Tibial artery (tissue), 4 donors: ENCODE measurements around the gene OR14A2.
"Not testable (repeated sequence)": the region's sequence is repeated elsewhere in the genome, so short reads cannot be mapped to it uniquely, and the experiment has no call there.

ENCODE experiments used
- DNase-seq, 2 donors: peaks; one replicate each; pipeline ENCODE4 v3.0.0-alpha.2; 2019
- H3K27ac ChIP-seq, 2 donors: fragments of 200-600 bp; sonication (generic) in 1 of 2; 1 replicate in 1 of 2; 2 replicates in 1 of 2; pipeline ENCODE4 v1.5.1; 2018 to 2019; ENCODE audit warnings: mild to moderate bottlenecking in 1 of 2
- H3K27me3 ChIP-seq, 2 donors: fragments of 200-600 bp; sonication (generic) in 1 of 2; one replicate each; pipeline versions ENCODE4 v1.5.1 to v1.6.0; 2016 to 2019
- H3K36me3 ChIP-seq, 3 donors: fragments of 200-600 bp; sonication (generic) in 2 of 3; one replicate each; pipeline ENCODE4 v1.5.1; 2016 to 2019; ENCODE audit warnings: mild to moderate bottlenecking in 2 of 3
- H3K4me1 ChIP-seq, 4 donors: fragments of 200-600 bp; sonication (generic) in 2 of 4; 1 replicate in 3 of 4; 2 replicates in 1 of 4; pipeline ENCODE4 v1.5.1; 2016 to 2019
- H3K4me3 ChIP-seq, 2 donors: fragments of 200-600 bp; sonication (generic) in 1 of 2; 1 replicate in 1 of 2; 2 replicates in 1 of 2; pipeline ENCODE4 v1.5.1; 2018 to 2019; ENCODE audit warnings: mild to moderate bottlenecking in 2 of 2
- H3K9me3 ChIP-seq, 3 donors: fragments of 200-600 bp; sonication (generic) in 1 of 3; one replicate each; pipeline ENCODE4 v1.5.1; 2016 to 2019
- intact Hi-C: fragments of 100-400 bp; cut with DNase I; formaldehyde crosslinking; loops from one replicate; pipeline ENCODE4 v1.15.0; 2023; ENCODE audit warnings: low total_unique reads
- TF ChIP-seq, protein P1 (sequence below), 2 experiments: fragments of 200-600 bp in 1 of 2; fragments of 450-650 bp in 1 of 2; IDR thresholded peaks; one replicate each; pipeline ENCODE4 v1.5.1; 2017 to 2019; ENCODE audit warnings: antibody characterized with exemption in 2 of 2, mild to moderate bottlenecking in 1 of 2, moderate library complexity in 1 of 2

Gene OR14A2

DNA sequence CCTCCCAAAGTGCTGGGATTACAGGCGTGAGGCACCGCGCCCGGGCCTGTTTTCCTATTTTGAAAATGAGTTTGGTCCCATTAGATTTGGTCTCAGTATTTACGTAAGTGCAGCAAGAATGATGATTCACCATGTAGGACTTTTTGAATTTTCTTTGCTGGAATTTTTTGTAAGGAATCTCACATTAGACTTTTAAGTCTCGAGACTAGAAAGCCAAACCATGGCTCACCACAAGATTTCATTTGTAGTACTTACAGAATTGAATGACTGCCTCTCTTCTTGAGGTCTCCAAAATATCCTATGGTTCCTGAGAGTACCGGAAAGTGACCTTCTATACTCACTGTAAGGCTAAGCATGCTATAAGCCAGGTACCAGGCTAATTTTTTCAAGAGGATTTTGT, 325 bp downstream of the OR14A2 start:
- Histone ChIP-seq H3K4me3 (no peak overlapping the region), H3K9me3 (peaks cover 0 to 3% (median 0%) of the 10 kb centered on the region in 3 donors), H3K36me3 (no peaks in the 10 kb centered on the region), H3K27me3 (no peaks in the 10 kb centered on the region), H3K4me1 (no peaks in the 10 kb centered on the region), H3K27ac (no peak overlapping the region)
- TF ChIP-seq, protein P1, sequence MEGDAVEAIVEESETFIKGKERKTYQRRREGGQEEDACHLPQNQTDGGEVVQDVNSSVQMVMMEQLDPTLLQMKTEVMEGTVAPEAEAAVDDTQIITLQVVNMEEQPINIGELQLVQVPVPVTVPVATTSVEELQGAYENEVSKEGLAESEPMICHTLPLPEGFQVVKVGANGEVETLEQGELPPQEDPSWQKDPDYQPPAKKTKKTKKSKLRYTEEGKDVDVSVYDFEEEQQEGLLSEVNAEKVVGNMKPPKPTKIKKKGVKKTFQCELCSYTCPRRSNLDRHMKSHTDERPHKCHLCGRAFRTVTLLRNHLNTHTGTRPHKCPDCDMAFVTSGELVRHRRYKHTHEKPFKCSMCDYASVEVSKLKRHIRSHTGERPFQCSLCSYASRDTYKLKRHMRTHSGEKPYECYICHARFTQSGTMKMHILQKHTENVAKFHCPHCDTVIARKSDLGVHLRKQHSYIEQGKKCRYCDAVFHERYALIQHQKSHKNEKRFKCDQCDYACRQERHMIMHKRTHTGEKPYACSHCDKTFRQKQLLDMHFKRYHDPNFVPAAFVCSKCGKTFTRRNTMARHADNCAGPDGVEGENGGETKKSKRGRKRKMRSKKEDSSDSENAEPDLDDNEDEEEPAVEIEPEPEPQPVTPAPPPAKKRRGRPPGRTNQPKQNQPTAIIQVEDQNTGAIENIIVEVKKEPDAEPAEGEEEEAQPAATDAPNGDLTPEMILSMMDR (IDR thresholded peaks at IDR 0.05), result no peak
- no peak for DNase-seq
- intact Hi-C loops, result no loop called here

DNA sequence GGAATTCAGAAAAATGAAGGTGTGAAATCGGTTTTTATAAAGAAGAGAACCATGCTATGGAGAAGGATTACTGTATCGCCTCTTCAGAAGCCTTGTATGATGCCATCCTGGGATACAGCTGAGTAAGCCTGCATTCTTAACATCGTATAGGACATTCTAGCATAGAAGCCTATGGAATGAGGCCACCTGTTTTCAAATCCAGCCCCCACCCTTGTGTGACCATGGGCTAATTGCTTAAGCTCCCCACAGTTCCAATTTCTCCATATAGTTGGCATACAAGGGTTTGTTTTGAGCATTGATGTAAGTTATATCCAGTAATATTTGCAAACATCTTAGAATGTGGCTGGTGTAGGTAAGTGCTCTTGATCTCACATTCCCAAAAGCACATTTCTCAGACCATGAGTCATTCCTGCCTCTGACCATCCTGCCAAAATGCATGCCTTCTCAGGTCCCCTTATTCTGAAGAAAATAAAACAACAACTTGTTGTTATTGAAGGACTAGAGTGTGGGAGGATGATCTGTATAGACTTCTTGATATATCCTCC, 1.5 kb downstream of the OR14A2 start:
- TF ChIP-seq, protein P1 (IDR thresholded peaks at IDR 0.05), result no peak
- Histone ChIP-seq H3K27ac (no peak overlapping the region), H3K4me1 (no peaks in the 10 kb centered on the region), H3K9me3 (peaks cover 0 to 3% (median 0%) of the 10 kb centered on the region in 3 donors), H3K4me3 (no peak overlapping the region), H3K36me3 (no peaks in the 10 kb centered on the region), H3K27me3 (no peaks in the 10 kb centered on the region)
- DNase-seq, result no peak
- intact Hi-C loops, result no loop called here

DNA sequence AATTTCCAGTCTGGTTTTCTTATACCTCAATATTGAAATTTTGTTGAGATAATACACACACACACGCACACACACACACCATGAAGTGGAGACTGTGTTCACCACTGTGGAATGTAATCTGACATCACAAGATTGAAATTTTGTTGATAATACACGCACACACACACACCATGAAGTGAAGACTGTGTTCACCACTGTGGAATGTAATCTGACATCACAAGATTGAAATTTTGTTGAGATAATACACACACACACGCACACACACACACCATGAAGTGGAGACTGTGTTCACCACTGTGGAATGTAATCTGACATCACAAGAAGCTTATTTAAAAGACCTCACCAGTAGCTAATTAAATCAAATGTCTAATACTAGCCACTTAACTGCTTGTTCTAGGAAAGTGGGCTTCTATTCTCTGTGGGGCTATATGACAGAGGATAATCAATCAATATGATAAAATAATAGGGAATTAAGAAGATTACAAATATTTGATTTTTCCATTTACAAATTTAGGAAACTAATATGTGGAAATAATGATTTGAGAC, 5.7 kb downstream of the OR14A2 start:
- DNase-seq, H3K4me3 ChIP-seq, H3K27me3 ChIP-seq, intact Hi-C loops, H3K9me3 ChIP-seq, H3K4me1 ChIP-seq, H3K36me3 ChIP-seq, H3K27ac ChIP-seq: not testable (repeated sequence)

DNA sequence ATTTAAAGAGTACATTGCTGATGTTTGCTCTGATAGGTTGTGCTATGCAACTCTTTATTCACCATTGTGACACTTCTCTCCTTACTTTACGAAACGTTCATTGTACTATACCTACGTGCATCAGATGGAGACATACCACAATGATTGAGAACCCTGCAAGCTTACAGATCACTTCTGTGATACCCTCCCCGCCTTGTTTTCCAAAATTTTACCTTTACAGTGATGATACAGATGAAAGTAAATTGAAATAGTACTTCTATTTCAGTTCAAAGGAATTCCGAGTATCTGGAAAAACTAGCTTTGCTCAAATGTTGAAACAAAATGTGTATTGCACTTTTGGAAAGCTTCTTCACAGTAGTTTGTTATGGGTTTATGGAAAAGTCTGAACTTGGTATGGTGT, 6.2 kb downstream of the OR14A2 start:
- DNase-seq, result no peak
- no peaks in the 10 kb centered on the region for H3K27me3 ChIP-seq
- no peak overlapping the region for H3K27ac ChIP-seq
- H3K4me1 ChIP-seq, result no peaks in the 10 kb centered on the region
- H3K4me3 ChIP-seq, result no peak overlapping the region
- H3K9me3 ChIP-seq, result no peaks in the 10 kb centered on the region
- H3K36me3 ChIP-seq, result no peaks in the 10 kb centered on the region
- TF ChIP-seq, protein P1 (IDR thresholded peaks at IDR 0.05), result no peak
- intact Hi-C loops, result no loop called here

DNA sequence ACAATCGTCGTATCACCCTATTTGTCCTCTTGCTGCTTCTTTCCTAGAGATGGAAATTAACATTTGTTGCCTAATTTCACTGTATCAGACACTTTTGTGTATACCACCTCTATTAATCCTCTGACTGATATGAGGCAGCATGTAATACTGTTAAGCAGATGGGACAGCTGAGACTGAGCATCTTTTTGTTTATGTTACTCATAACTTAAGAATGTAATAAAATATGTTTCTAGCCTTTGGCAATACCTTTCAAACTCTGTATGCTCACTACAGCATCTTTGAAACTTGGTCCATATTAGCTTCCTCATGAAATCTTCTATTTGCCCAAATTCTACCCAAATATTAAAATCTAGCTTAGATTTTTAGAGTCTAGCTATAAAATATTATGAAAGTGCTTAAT, 7.2 kb downstream of the OR14A2 start:
- DNase-seq, result no peak
- no peak overlapping the region for H3K27ac ChIP-seq
- H3K9me3 ChIP-seq, result no peaks in the 10 kb centered on the region
- TF ChIP-seq, protein P1 (IDR thresholded peaks at IDR 0.05), result no peak
- no peak overlapping the region for H3K4me3 ChIP-seq
- H3K36me3 ChIP-seq, result no peaks in the 10 kb centered on the region
- intact Hi-C loops, result no loop called here
- H3K27me3 ChIP-seq, result no peaks in the 10 kb centered on the region
- no peaks in the 10 kb centered on the region for H3K4me1 ChIP-seq

DNA sequence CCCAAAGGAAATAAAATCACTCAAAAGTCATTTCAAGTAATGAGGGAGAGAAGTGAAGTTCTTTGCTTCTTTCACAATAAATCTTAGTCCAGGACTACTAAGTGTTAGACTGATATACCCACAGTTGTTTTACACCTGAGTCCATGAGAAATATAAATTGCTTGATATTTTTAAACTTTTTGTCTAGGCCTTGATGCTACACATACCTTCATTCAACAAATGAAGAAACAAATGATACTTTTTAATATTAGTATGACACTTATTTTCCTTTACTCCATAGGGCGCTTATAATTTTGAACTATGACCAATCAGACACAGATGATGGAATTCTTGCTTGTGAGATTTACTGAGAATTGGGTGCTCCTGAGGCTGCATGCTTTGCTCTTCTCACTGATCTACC, 9.6 kb downstream of the OR14A2 start, which contains the start of gene OR14K1:
TSS of gene OR14K1 (plus strand) at position 301 of the 400 bp plus-strand sequence. CDS start at position 301, 0 bp downstream.
- H3K27ac ChIP-seq, result no peak within 1 kb of the TSS
- no peaks in the 10 kb centered on the region for H3K27me3 ChIP-seq
- H3K36me3 ChIP-seq, result no peaks in the 10 kb centered on the region
- DNase-seq, result no peak
- TF ChIP-seq, protein P1 (IDR thresholded peaks at IDR 0.05), result no peak
- intact Hi-C loops, result no loop called here
- H3K4me1 ChIP-seq, result no peaks in the 10 kb centered on the region
- no peaks in the 10 kb centered on the region for H3K9me3 ChIP-seq
- H3K4me3 ChIP-seq, result no peak within 1 kb of the TSS
